ENCODE results near the gene PGLYRP4.

The PGLYRP4 gene

DNA sequence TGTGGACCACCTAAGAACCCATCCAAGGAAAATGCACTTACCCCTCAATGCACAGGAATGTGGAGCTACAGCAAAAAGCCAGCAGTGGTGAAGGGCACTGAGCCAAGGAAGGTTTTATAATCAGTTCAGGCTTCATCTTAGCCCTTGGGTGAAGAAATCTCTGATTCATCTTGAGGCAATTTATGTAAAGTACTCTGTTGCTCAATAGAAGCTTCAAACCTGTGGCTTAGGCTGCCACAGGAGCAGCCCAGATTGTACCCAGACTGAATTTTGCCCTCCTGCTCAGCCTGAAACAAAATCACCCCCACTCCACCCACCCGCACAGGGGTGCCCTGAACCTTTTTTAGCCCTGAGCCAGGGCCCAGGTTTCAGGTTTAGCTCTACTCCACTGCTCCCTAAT lies 26.9 kb upstream of the PGLYRP4 start, which contains the start of gene S100A12:
Gene S100A12 (minus strand): TSS at position 111 of the 400 bp plus-strand sequence. CDS start 1,029 bp downstream, outside the sequence.
- DNase-seq (ENCODE audit: low read depth) = no peak

DNA sequence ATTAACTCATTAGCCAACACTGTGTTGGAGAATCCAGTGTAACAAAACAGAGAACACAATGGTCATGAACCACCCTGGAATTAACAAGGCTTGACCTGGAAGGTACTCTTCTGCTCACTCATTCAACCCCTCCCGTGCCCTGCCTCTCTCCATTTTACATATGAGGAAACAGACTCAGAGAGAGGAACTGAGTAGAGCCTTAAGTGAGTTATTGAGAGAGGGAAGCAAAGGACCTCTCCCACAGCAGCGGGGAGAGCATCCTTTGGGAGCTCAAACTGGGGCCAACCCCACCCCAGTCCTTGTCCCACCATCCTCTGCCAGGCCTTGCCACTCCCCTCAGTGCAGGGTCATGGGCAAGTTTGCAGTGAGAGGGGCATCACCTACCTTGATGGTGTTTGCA lies 25.4 kb upstream of the PGLYRP4 start:
- no peak for DNase-seq (ENCODE audit: low read depth)

- DNase-seq (ENCODE audit: low read depth) = no peak
These were observed 23.9 kb upstream of the PGLYRP4 start for GRCh38 chr1:153372571-153372970.

- no peak for DNase-seq (ENCODE audit: low read depth)
These were observed 22.6 kb upstream of the PGLYRP4 start for GRCh38 chr1:153371231-153371630.

DNA sequence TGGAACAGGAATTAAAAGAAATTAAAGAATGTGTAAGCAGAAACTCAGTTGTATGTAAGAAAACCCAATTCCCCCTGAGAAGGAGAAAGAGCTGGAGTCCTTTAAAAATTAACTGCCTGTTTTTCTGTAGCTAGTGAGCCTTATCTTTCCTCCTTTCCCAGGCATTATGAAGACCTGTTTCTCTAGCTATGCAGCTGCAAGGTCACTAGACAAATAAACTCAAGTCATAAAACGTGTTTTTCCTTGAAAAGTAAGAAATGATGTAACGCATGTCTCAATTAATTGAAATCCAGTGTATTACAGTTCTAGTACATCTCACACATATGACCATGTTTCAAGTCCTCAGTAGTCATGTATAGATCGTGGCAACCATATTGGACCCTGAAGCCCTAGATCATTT lies 21.5 kb upstream of the PGLYRP4 start:
- no peak for DNase-seq (ENCODE audit: low read depth)

DNA sequence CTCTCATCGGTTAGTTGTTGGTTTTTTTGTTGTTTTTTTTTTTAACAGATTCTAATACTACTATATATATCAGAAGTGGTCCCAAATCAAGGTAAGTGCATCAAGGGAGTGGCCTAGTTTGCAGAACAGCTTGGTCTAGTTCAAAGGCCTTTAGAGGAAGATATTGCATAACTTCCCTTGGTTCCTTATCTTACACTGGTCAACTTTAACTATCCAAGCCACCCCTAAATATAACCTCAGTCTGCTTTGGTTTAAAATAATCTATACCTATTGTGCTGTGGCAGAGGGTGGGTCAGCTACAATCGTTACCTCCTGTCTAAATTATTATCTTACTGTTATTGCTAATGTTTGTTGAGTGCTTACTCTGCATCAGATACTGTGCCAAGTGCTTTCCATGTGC lies 19.9 kb upstream of the PGLYRP4 start:
- DNase-seq (ENCODE audit: low read depth) = no peak

- no peak for DNase-seq (ENCODE audit: low read depth)
These were observed 18.4 kb upstream of the PGLYRP4 start for GRCh38 chr1:153367090-153367489.

- no peak for DNase-seq (ENCODE audit: low read depth)
These were observed 17.6 kb upstream of the PGLYRP4 start for GRCh38 chr1:153366261-153366660.

GRCh38 chr1:153365696-153366095 lies 17.1 kb upstream of the PGLYRP4 start:
- no peak for DNase-seq (ENCODE audit: low read depth)

DNA sequence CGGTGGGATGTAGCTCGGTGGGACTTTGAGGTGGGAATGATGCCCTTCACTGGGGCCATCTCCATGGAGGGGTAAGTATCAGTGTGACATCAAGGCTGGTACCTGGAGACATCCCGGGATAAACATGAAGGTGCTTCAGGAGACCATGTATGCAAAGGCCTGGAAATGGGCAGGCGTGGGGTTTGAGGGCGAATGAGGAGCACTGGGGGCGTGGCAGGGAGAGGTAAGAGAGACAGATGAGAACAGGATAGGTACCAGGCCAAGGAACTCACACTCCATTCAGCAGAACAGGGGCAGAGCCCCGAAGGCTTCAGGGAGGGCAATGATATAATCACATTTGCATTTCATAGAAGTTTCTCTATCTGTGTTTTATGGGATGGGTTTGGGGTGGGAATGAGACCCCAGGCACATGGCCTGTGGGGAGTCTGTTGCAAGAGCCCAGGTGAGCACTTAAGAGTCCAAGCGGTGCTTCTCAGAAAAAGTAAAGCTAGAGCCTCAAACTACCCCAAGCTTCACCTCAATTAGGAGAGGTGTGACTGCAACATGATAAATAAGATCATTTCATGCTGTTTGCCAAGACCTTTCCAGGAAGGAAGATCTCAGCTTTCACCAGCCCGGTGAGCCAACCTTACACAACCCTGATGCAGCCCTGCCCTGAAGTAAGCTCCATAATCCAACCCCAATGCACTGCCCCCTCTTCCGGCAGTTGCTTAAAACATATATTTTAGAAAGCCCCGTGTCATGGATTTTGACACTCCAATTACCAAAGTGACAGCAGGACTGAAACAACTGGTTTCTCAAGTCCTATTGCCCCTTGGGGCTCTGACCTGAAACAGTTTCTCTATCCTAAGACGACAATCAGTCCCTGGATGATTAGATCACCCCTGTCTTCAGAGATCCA lies 16.4 kb upstream of the PGLYRP4 start:
- no peak for DNase-seq (ENCODE audit: low read depth)

GRCh38 chr1:153364156-153364555 lies 15.5 kb upstream of the PGLYRP4 start:
- no peak for DNase-seq (ENCODE audit: low read depth)

- no peak for DNase-seq (ENCODE audit: low read depth)
These were observed 15.0 kb upstream of the PGLYRP4 start for GRCh38 chr1:153363641-153364040.

DNA sequence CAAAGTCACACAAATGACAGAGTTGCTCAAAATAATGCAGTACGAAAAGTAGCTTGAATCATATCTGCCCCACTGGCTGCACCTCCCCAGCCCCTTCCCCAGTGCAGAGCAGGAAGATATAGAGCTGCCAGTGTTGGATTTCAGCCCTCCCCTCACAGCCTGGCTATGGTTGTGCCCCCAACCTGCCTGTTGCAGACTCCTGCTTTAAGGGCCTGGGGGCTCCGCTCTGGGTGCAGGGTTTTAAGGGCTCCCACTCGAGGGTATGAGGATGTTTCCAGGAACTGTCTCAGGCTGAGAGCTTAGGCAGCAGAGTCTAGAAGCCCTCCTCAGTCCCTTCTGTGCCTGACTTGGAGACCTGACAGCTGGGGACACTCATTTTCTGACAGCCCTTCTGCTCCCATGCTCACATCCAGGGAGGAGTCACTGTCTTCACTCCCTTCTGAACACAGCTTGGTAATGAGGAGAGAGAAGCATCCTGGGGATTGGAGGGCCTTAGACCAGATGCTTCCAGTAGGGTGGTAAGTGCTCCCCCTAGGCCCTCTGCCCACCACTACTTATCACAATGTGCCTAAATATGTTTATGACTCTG lies 13.6 kb upstream of the PGLYRP4 start:
- DNase-seq (ENCODE audit: low read depth) = no peak

GRCh38 chr1:153361480-153362109 lies 13.0 kb upstream of the PGLYRP4 start:
- DNase-seq (ENCODE audit: low read depth) = no peak

GRCh38 chr1:153360592-153361479 lies 12.2 kb upstream of the PGLYRP4 start:
- DNase-seq (ENCODE audit: low read depth) = no peak

- no peak for DNase-seq (ENCODE audit: low read depth)
These were observed 11.5 kb upstream of the PGLYRP4 start for GRCh38 chr1:153360190-153360589.

- DNase-seq (ENCODE audit: low read depth) = no peak
These were observed 10.6 kb upstream of the PGLYRP4 start for GRCh38 chr1:153359241-153359640.

DNA sequence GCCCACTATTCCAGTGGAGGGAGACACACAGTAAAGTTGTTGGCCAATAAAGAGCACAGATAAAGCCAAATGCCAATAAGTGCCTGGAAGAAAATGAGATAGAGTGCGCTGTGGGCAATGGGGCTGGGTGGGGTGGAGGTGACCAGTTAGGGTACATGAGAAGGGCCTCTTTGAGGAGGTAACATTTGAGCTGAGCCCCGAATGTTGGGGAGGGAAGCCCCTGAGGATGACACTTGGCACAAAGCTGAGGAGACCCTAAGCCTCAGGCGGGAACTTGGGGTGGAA lies 10.0 kb upstream of the PGLYRP4 start:
- DNase-seq (ENCODE audit: low read depth) = no peak

DNA sequence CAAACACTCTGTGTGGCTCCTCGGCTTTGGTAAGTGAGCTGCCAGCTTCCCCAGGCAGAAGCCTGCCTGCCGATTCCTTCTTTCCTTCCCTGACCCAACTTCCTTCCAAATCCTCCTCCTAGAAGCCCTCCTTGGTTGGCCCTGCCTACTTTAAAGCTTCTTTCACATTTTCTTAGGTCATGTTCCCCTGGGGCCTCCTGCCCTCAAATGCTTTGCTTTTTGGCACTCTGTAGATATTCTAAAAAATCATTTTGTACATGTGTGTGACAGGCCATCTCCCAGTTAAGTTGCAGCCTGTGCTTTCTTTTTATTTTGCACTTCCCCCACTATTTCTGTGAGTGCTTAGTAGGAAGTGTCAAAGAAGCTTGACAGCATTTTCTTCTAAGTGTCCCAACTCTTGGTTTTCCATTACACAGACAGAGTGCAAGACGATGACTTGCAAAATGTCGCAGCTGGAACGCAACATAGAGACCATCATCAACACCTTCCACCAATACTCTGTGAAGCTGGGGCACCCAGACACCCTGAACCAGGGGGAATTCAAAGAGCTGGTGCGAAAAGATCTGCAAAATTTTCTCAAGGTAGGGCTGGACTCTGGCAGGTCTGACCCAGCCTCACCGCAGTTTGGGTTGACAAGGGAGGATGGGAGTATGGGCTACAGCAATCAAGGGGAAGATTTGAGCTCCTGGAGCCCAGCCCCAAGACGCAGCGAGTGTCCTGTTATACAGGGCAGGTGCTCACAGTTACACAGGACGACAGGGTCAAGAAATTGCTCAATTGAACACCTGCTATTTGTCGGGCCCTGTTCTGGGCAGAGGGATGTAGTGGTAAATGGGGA lies 9.4 kb upstream of the PGLYRP4 start, which contains the start of gene S100A9:
Gene S100A9 (plus strand): TSS at position 2 of the 838 bp plus-strand sequence. CDS start 430 bp downstream, at position 432.
- no peak for DNase-seq (ENCODE audit: low read depth)

GRCh38 chr1:153357076-153357852 lies 8.6 kb upstream of the PGLYRP4 start:
- DNase-seq (ENCODE audit: low read depth) = no peak

Data from stimulated activated CD8-positive, alpha-beta memory T cell treated with anti-CD3 and anti-CD28 coated beads, Interleukin-7, amount 100 ng/mL, for 24 hours (primary cell).